ENCODE data around the gene EFTUD2. TPM values are rescaled to one million over a fixed set of nuclear protein-coding genes. Genes with fewer than 3 reads are reported as not detected.

The EFTUD2 gene
- total and polyA plus RNA-seq, 2 of the 13 experiments (the other 11 are each of a cell fraction or from before 2014, with no cell fraction given), result 111 to 137 TPM

- no peak for ATAC-seq
- no peak for FAIRE-seq
- in situ Hi-C loops (cut with HindIII; ENCODE audit: extremely low pct_ligation_motif_present, low pct_unique_long_range_greater_than_20kb) (loop anchor here (5.0 kb wide), 1 partner anchor 88 kb away; no protein-coding TSS in a partner anchor), intact Hi-C loops (cut with micrococcal nuclease; ENCODE audit: unreplicated experiment) (loop anchor here (1.0 kb wide), 2 partner anchors 86 to 90 kb away; no protein-coding TSS in a partner anchor)
- no peak for DNase-seq (ENCODE audit: low spot score)
- Histone ChIP-seq H3K9me3 (ENCODE audit: low read length) (no peaks in the 10 kb centered on the region), H3K36me3 (replicated peaks in 1 of 2; ENCODE audit: control insufficient read depth in 1 of 2, insufficient read depth in 2 of 2, low read length in 2 of 2) (peaks cover 42 to 80% of the 10 kb centered on the region in 2 experiments), H2AFZ (ENCODE audit: low read length) (no peak overlapping the region), H4K20me1 (ENCODE audit: insufficient read depth, low read length) (0 out of 2 replicates have a peak, but pooled peaks cover 4% of the 10 kb centered on the region), H3K4me3 (replicated peaks in 1 of 3; ENCODE audit: insufficient read depth in 1 of 3, low read depth in 2 of 3, low read length in 3 of 3) (no peak overlapping the region), H3K4me1 (ENCODE audit: insufficient read depth, low read length) (peaks cover 36% of the 10 kb centered on the region), H3K27me3 (ENCODE audit: control insufficient read depth in 1 of 2, insufficient read depth in 2 of 2, low read length in 2 of 2) (no peaks in the 10 kb centered on the region), H3K27ac (ENCODE audit: extremely low read length, insufficient read depth, low read length) (no peak overlapping the region), H3K9ac (ENCODE audit: insufficient read depth, low read depth, low read length) (no peak overlapping the region), H3K4me2 (ENCODE audit: low read depth, low read length) (no peak overlapping the region), H3K79me2 (ENCODE audit: insufficient read depth, low read length) (no peaks in the 10 kb centered on the region)
- WGBS (ENCODE audit: low lambda C conversion rate), result 69% methylated on average over 10 of the region's 10 CpGs
- BruUV-seq (replicated peaks), result no TSS peak
- POLR2A ChIA-PET, result no interaction called here
- TF ChIP-seq ATF7 (IDR thresholded peaks at IDR 0.05), result no peak
- peak; percentile 54; the same call in 1 of the 2 replicates for TF ChIP-seq ATF7 (CRISPR knock-in tag; IDR thresholded peaks at IDR 0.05)
- no peak for TF ChIP-seq FIP1L1 (IDR thresholded peaks at IDR 0.05; ENCODE audit: borderline replicate concordance, insufficient read depth, low read depth, low read length)
- TF ChIP-seq MYC (CRISPR knock-in tag; IDR thresholded peaks at IDR 0.05; ENCODE audit: borderline replicate concordance), result 0 out of 2 replicates have a peak, but pooled peaks have one; percentile 21
- no peak for TF ChIP-seq ZNF44 (CRISPR knock-in tag; IDR thresholded peaks at IDR 0.05)
- 0 out of 2 replicates have a peak, but pooled peaks have one; percentile 36 for TF ChIP-seq GFI1 (CRISPR knock-in tag; IDR thresholded peaks at IDR 0.05; ENCODE audit: borderline replicate concordance)
- TF ChIP-seq ZNF75D (CRISPR knock-in tag; IDR thresholded peaks at IDR 0.05; ENCODE audit: borderline replicate concordance), result no peak
- 0 out of 2 replicates have a peak, but pooled peaks have one; percentile 30 for TF ChIP-seq ZFP91 (CRISPR knock-in tag; IDR thresholded peaks at IDR 0.05; ENCODE audit: borderline replicate concordance)
- TF ChIP-seq ZNF777 (CRISPR knock-in tag; IDR thresholded peaks at IDR 0.05), result 0 out of 2 replicates have a peak, but pooled peaks have one; percentile 12
- CTCF ChIA-PET (ENCODE audit: low intra/inter-chr PET ratio, low total read pairs), result interaction anchor here (1.2 to 3.8 kb wide), 5 partner anchors 83 to 331 kb away, joined by 3 to 66 read pairs (median 6); no protein-coding TSS in a partner anchor
Measured at GRCh38 chr17:44864831-44865230, 34.4 kb downstream of the EFTUD2 start.
